ENCODE measurements around the gene ZNF138. TPM values are rescaled to one million over a fixed set of nuclear protein-coding genes. Genes with fewer than 3 reads are reported as not detected.

ZNF138 gene
- polyA plus RNA-seq, 1 donor (not counting 4 experiments of a cell fraction or from before 2014, with no cell fraction given), result 6.3 TPM

- Histone ChIP-seq H2AFZ (ENCODE audit: control insufficient read depth, low read length) (no peak overlapping the region), H3K4me3 (ENCODE audit: control insufficient read depth in 2 of 3, extremely low read depth in 1 of 3, insufficient read depth in 2 of 3, low read depth in 1 of 3, low read length in 3 of 3) (no peak overlapping the region), H3K9me3 (ENCODE audit: control insufficient read depth, low read depth, low read length) (peaks cover 8% of the 10 kb centered on the region), H3K4me2 (ENCODE audit: control insufficient read depth, extremely low read depth, insufficient read depth, low read depth, low read length) (no peak overlapping the region), H3K9me1 (ENCODE audit: control insufficient read depth, extremely low read depth, insufficient read depth, low read length) (no peaks in the 10 kb centered on the region), H3K27ac (ENCODE audit: control insufficient read depth, insufficient read depth, low read length) (no peak overlapping the region), H3K9ac (ENCODE audit: control insufficient read depth, extremely low read depth, insufficient read depth, low read length) (no peak overlapping the region), H4K20me1 (ENCODE audit: control insufficient read depth, extremely low read depth, insufficient read depth, low read length) (no peaks in the 10 kb centered on the region), H3K79me2 (ENCODE audit: control insufficient read depth, insufficient read depth, low read length) (no peaks in the 10 kb centered on the region), H3K4me1 (ENCODE audit: control insufficient read depth, extremely low read depth, insufficient read depth, low read length) (no peaks in the 10 kb centered on the region), H3K27me3 (ENCODE audit: control insufficient read depth, extremely low read depth, insufficient read depth, low read length) (no peaks in the 10 kb centered on the region), H3K36me3 (ENCODE audit: control insufficient read depth in 2 of 2, extremely low read depth in 1 of 2, insufficient read depth in 2 of 2, low read length in 2 of 2) (no peaks in the 10 kb centered on the region)
- FAIRE-seq, result no peak
- dilution Hi-C loops (cut with MboI; ENCODE audit: extremely low pct_ligation_motif_present, low sequenced_read_pairs), result no loop called here
- no peak for DNase-seq (ENCODE audit: low read depth, low spot score)
- TF ChIP-seq EZH2 (IDR thresholded peaks at IDR 0.05; ENCODE audit: low read length), result no peak
- TF ChIP-seq, protein P1, sequence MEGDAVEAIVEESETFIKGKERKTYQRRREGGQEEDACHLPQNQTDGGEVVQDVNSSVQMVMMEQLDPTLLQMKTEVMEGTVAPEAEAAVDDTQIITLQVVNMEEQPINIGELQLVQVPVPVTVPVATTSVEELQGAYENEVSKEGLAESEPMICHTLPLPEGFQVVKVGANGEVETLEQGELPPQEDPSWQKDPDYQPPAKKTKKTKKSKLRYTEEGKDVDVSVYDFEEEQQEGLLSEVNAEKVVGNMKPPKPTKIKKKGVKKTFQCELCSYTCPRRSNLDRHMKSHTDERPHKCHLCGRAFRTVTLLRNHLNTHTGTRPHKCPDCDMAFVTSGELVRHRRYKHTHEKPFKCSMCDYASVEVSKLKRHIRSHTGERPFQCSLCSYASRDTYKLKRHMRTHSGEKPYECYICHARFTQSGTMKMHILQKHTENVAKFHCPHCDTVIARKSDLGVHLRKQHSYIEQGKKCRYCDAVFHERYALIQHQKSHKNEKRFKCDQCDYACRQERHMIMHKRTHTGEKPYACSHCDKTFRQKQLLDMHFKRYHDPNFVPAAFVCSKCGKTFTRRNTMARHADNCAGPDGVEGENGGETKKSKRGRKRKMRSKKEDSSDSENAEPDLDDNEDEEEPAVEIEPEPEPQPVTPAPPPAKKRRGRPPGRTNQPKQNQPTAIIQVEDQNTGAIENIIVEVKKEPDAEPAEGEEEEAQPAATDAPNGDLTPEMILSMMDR (optimal IDR thresholded peaks at IDR 0.05 in 1 of 3, IDR thresholded peaks at IDR 0.05 in 1 of 3, conservative IDR thresholded peaks at IDR 0.05 in 1 of 3; ENCODE audit: extremely low read depth in 1 of 3, insufficient read depth in 2 of 3, low read length in 3 of 3), result no peak
Measured at GRCh38 chr7:64871761-64872160, 77.5 kb downstream of the ZNF138 start.

DNA sequence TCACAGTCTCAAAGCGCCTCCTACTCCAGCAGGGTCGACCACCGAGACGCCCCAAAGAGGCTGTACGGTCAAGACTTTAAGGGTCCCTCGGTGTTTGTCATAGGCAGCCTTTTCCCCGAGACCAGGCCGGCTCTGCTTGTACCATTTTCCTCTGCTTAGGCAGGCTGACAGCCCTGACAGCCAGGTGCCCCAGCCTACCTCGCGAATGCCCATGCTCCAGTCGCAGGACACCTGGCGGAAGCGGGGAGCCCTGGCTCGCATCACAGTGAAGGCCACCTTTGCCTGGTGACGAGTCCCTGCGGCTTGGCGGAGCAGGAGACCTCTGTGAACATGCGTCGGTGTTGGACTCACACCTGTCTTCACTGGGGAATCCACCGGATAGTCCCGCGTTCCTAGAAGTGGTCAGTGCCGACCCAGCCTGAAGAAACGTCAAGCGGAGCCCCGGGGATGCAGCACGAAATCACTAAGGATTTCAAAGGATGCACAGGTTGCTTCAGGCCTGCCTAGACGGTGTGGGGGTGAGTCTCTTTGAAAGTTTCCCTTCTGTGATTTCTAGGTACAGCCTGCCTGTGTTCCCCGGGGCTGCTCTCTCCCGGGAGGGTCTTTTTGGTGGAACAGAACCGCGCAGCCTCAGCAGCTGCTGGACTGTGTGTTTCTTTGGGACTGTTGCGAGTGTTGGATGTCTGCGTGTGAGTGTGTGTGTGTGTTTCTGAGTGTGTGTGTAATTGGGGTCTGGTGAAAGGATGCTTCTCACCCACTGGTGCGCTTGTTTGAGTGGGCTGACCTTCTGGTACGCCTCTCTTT is 78.3 kb downstream of the ZNF138 start:
- DNase-seq (ENCODE audit: low read depth, low spot score), result no peak

More for the DNA sequence above, 78.3 kb downstream of the ZNF138 start:
- dilution Hi-C loops (cut with MboI; ENCODE audit: extremely low pct_ligation_motif_present, low sequenced_read_pairs), result no loop called here
- no peak overlapping the region for H2AFZ ChIP-seq (ENCODE audit: control insufficient read depth, low read length)
- H3K79me2 ChIP-seq (ENCODE audit: control insufficient read depth, insufficient read depth, low read length), result no peaks in the 10 kb centered on the region
- no peaks in the 10 kb centered on the region for H3K9me1 ChIP-seq (ENCODE audit: control insufficient read depth, extremely low read depth, insufficient read depth, low read length)
- no peak for TF ChIP-seq EZH2 (IDR thresholded peaks at IDR 0.05; ENCODE audit: low read length)
- TF ChIP-seq, protein P1 (optimal IDR thresholded peaks at IDR 0.05 in 1 of 3, IDR thresholded peaks at IDR 0.05 in 1 of 3, conservative IDR thresholded peaks at IDR 0.05 in 1 of 3; ENCODE audit: extremely low read depth in 1 of 3, insufficient read depth in 2 of 3, low read length in 3 of 3), result no peak
- H4K20me1 ChIP-seq (ENCODE audit: control insufficient read depth, extremely low read depth, insufficient read depth, low read length), result no peaks in the 10 kb centered on the region
- no peak overlapping the region for H3K4me3 ChIP-seq (ENCODE audit: control insufficient read depth in 2 of 3, extremely low read depth in 1 of 3, insufficient read depth in 2 of 3, low read depth in 1 of 3, low read length in 3 of 3)
- H3K4me1 ChIP-seq (ENCODE audit: control insufficient read depth, extremely low read depth, insufficient read depth, low read length), result no peaks in the 10 kb centered on the region
- H3K4me2 ChIP-seq (ENCODE audit: control insufficient read depth, extremely low read depth, insufficient read depth, low read depth, low read length), result no peak overlapping the region
- no peaks in the 10 kb centered on the region for H3K27me3 ChIP-seq (ENCODE audit: control insufficient read depth, extremely low read depth, insufficient read depth, low read length)
- no peak overlapping the region for H3K9ac ChIP-seq (ENCODE audit: control insufficient read depth, extremely low read depth, insufficient read depth, low read length)
- H3K9me3 ChIP-seq (ENCODE audit: control insufficient read depth, low read depth, low read length), result peaks cover 8% of the 10 kb centered on the region
- H3K27ac ChIP-seq (ENCODE audit: control insufficient read depth, insufficient read depth, low read length), result no peak overlapping the region
- FAIRE-seq, result no peak
- H3K36me3 ChIP-seq (ENCODE audit: control insufficient read depth in 2 of 2, extremely low read depth in 1 of 2, insufficient read depth in 2 of 2, low read length in 2 of 2), result no peaks in the 10 kb centered on the region

Measured in keratinocyte (primary cell).